HL-60 (cell line): Measurements from ENCODE around the gene OXNAD1.

ENCODE experiments used
- DNase-seq, 2 experiments: peaks; one replicate each; pipeline ENCODE4 v3.0.0-alpha.2; 2010 to 2020; ENCODE audit warnings: low read depth in 1 of 2, low spot score in 1 of 2
- H3K27ac ChIP-seq: fragments of 250-450 bp; sonication (Bioruptor Pico); replicated peaks from 2 replicates; pipeline ENCODE4 v1.5.1; 2020; ENCODE audit warnings: mild to moderate bottlenecking, moderate library complexity
- H3K27me3 ChIP-seq: fragments of 250-450 bp; sonication (Bioruptor Pico); 2 replicates; pipeline ENCODE4 v1.5.1; 2021; ENCODE audit warnings: mild to moderate bottlenecking, moderate library complexity; ENCODE audit not compliant: insufficient read depth, poor library complexity, severe bottlenecking
- H3K4me3 ChIP-seq: replicated peaks from 2 replicates; pipeline ENCODE4 v1.5.1; 2011; ENCODE audit warnings: mild to moderate bottlenecking, control low read depth, low read length; ENCODE audit not compliant: insufficient read depth
- CTCF ChIP-seq: IDR thresholded peaks from one replicate; pipeline ENCODE4 v1.5.1; 2011; ENCODE audit warnings: low read length, control low read depth, inconsistent platforms; ENCODE audit not compliant: insufficient read depth
- GABPA ChIP-seq: IDR thresholded peaks from 2 replicates; pipeline ENCODE4 v1.6.1; 2012; ENCODE audit warnings: low read depth
- POLR2AphosphoS5 ChIP-seq: IDR thresholded peaks from 2 replicates; pipeline ENCODE4 v1.6.1; 2012; ENCODE audit warnings: low read depth
- SPI1 ChIP-seq: IDR thresholded peaks from 2 replicates; pipeline ENCODE4 v1.6.1; 2012; ENCODE audit warnings: low read depth, mild to moderate bottlenecking, borderline replicate concordance
- TF ChIP-seq, protein P1 (sequence below): IDR thresholded peaks from 2 replicates; pipeline ENCODE4 v1.6.1; 2012; ENCODE audit warnings: low read depth; ENCODE audit not compliant: insufficient replicate concordance

OXNAD1 gene

DNA sequence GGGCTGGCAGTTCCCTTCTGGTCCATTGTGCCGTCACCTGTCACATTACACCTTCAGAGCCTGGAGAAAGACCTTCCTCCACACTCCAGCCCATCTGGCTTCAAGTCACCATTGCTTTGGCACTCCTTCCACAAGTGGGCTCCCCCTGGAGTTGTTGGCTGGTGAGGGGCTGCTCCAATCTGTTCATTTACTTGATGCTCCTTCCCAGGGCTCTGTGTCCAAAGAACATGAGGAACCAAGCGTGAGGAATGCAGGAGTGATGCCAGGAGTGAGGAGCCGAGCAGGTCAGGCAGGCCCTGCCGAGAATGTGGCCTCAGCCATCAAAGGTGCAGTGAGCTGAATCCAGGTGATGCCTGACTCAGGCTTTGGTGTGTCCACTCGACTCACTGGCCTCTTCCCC, 57.2 kb downstream of the OXNAD1 start:
- DNase-seq = no peak
- no peak for TF ChIP-seq SPI1
- TF ChIP-seq POLR2AphosphoS5 = no peak
- TF ChIP-seq, protein P1, sequence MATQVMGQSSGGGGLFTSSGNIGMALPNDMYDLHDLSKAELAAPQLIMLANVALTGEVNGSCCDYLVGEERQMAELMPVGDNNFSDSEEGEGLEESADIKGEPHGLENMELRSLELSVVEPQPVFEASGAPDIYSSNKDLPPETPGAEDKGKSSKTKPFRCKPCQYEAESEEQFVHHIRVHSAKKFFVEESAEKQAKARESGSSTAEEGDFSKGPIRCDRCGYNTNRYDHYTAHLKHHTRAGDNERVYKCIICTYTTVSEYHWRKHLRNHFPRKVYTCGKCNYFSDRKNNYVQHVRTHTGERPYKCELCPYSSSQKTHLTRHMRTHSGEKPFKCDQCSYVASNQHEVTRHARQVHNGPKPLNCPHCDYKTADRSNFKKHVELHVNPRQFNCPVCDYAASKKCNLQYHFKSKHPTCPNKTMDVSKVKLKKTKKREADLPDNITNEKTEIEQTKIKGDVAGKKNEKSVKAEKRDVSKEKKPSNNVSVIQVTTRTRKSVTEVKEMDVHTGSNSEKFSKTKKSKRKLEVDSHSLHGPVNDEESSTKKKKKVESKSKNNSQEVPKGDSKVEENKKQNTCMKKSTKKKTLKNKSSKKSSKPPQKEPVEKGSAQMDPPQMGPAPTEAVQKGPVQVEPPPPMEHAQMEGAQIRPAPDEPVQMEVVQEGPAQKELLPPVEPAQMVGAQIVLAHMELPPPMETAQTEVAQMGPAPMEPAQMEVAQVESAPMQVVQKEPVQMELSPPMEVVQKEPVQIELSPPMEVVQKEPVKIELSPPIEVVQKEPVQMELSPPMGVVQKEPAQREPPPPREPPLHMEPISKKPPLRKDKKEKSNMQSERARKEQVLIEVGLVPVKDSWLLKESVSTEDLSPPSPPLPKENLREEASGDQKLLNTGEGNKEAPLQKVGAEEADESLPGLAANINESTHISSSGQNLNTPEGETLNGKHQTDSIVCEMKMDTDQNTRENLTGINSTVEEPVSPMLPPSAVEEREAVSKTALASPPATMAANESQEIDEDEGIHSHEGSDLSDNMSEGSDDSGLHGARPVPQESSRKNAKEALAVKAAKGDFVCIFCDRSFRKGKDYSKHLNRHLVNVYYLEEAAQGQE = no peak
- TF ChIP-seq CTCF = no peak
- no peak overlapping the region for H3K4me3 ChIP-seq
- no peaks in the 10 kb centered on the region for H3K27me3 ChIP-seq
- no peak overlapping the region for H3K27ac ChIP-seq

GRCh38 chr3:16323737-16324136, 58.7 kb downstream of the OXNAD1 start:
- Histone ChIP-seq H3K27ac (no peak overlapping the region), H3K27me3 (no peaks in the 10 kb centered on the region), H3K4me3 (no peak overlapping the region)
- TF ChIP-seq CTCF (no peak), GABPA (no peak), POLR2AphosphoS5 (no peak), SPI1 (no peak)
- TF ChIP-seq, protein P1 = no peak
- DNase-seq = no peak

GRCh38 chr3:16325850-16326249, 60.8 kb downstream of the OXNAD1 start:
- Histone ChIP-seq H3K27ac (no peak overlapping the region), H3K4me3 (no peak overlapping the region), H3K27me3 (no peaks in the 10 kb centered on the region)
- TF ChIP-seq CTCF (no peak), POLR2AphosphoS5 (no peak), SPI1 (no peak), GABPA (no peak)
- TF ChIP-seq, protein P1 = no peak
- no peak for DNase-seq
